ENCODE measurements around the gene LRP3. TPM values are rescaled to one million over a fixed set of nuclear protein-coding genes. Genes with fewer than 3 reads are reported as not detected.
"Not testable (repeated sequence)": the region's sequence is repeated elsewhere in the genome, so short reads cannot be mapped to it uniquely, and the experiment has no call there.

LRP3 gene
- total RNA-seq, 2 donors from 2014 or later: 0.82 TPM; not detected in 1

- ATAC-seq: no peak
- no peak overlapping the region for H3K27ac Mint-ChIP-seq
- no peaks in the 10 kb centered on the region for H3K9me3 Mint-ChIP-seq
- no peak for DNase-seq (ENCODE audit: low spot score in 2 of 2)
- H3K36me3 Mint-ChIP-seq: no peaks in the 10 kb centered on the region
Observed at GRCh38 chr19:33206261-33207039, 12.3 kb downstream of the LRP3 start.

GRCh38 chr19:33207040-33207620 is 13.0 kb downstream of the LRP3 start:
- no peak overlapping the region for H3K27ac Mint-ChIP-seq
- no peaks in the 10 kb centered on the region for H3K9me3 Mint-ChIP-seq
- ATAC-seq (no peak), DNase-seq (ENCODE audit: low spot score in 2 of 2) (no peak)
- H3K36me3 Mint-ChIP-seq: no peaks in the 10 kb centered on the region

GRCh38 chr19:33207903-33208302 is 13.8 kb downstream of the LRP3 start:
- no peak for ATAC-seq
- no peaks in the 10 kb centered on the region for H3K9me3 Mint-ChIP-seq
- no peak overlapping the region for H3K27ac Mint-ChIP-seq
- DNase-seq (ENCODE audit: low spot score in 2 of 2): no peak
- no peaks in the 10 kb centered on the region for H3K36me3 Mint-ChIP-seq

- no peaks in the 10 kb centered on the region for H3K9me3 Mint-ChIP-seq
- H3K36me3 Mint-ChIP-seq: no peaks in the 10 kb centered on the region
- no peak for DNase-seq (ENCODE audit: low spot score in 2 of 2)
- ATAC-seq: no peak
- H3K27ac Mint-ChIP-seq: no peak overlapping the region
Observed at GRCh38 chr19:33208371-33208895, 14.3 kb downstream of the LRP3 start.

GRCh38 chr19:33208904-33209849 is 15.0 kb downstream of the LRP3 start:
- Mint-ChIP-seq H3K27ac (no peak overlapping the region), H3K36me3 (no peaks in the 10 kb centered on the region), H3K9me3 (no peaks in the 10 kb centered on the region)
- DNase-seq (ENCODE audit: low spot score in 2 of 2): no peak
- no peak for ATAC-seq

- not testable (repeated sequence) for ATAC-seq; H3K9me3 Mint-ChIP-seq; DNase-seq (ENCODE audit: low spot score in 2 of 2); H3K36me3 Mint-ChIP-seq
- peak overlapping the region in 1 of 2 donors; percentile 14 for H3K27ac Mint-ChIP-seq
Observed at GRCh38 chr19:33209850-33210230, 15.7 kb downstream of the LRP3 start.

GRCh38 chr19:33210266-33210940 is 16.3 kb downstream of the LRP3 start:
- DNase-seq (ENCODE audit: low spot score in 2 of 2) (no peak), ATAC-seq (no peak)
- no peaks in the 10 kb centered on the region for H3K36me3 Mint-ChIP-seq
- H3K9me3 Mint-ChIP-seq: no peaks in the 10 kb centered on the region
- H3K27ac Mint-ChIP-seq: peak overlapping the region in 1 of 2 donors; percentile 14

- no peak for ATAC-seq
- no peak overlapping the region for H3K27ac Mint-ChIP-seq
- no peak for DNase-seq (ENCODE audit: low spot score in 2 of 2)
- H3K9me3 Mint-ChIP-seq: no peaks in the 10 kb centered on the region
- no peaks in the 10 kb centered on the region for H3K36me3 Mint-ChIP-seq
Observed at GRCh38 chr19:33211794-33212435, 17.8 kb downstream of the LRP3 start.

- ATAC-seq (no peak), DNase-seq (ENCODE audit: low spot score in 2 of 2) (no peak)
- Mint-ChIP-seq H3K27ac (no peak overlapping the region), H3K9me3 (no peaks in the 10 kb centered on the region), H3K36me3 (no peaks in the 10 kb centered on the region)
Observed at GRCh38 chr19:33212436-33213172, 18.5 kb downstream of the LRP3 start.

GRCh38 chr19:33214596-33214995 is 20.5 kb downstream of the LRP3 start:
- Mint-ChIP-seq H3K9me3 (no peaks in the 10 kb centered on the region), H3K36me3 (no peaks in the 10 kb centered on the region), H3K27ac (peak overlapping the region in 1 of 2 donors; percentile 80)
- ATAC-seq: no peak
- DNase-seq (ENCODE audit: low spot score in 2 of 2): no peak

GRCh38 chr19:33215438-33216197 is 21.5 kb downstream of the LRP3 start:
- DNase-seq (ENCODE audit: low spot score in 2 of 2) (no peak), ATAC-seq (no peak)
- H3K36me3 Mint-ChIP-seq: no peaks in the 10 kb centered on the region
- H3K9me3 Mint-ChIP-seq: no peaks in the 10 kb centered on the region
- no peak overlapping the region for H3K27ac Mint-ChIP-seq

- H3K27ac Mint-ChIP-seq: no peak overlapping the region
- no peaks in the 10 kb centered on the region for H3K36me3 Mint-ChIP-seq
- H3K9me3 Mint-ChIP-seq: no peaks in the 10 kb centered on the region
- ATAC-seq: no peak
- DNase-seq (ENCODE audit: low spot score in 2 of 2): no peak
Observed at GRCh38 chr19:33216198-33216830, 22.2 kb downstream of the LRP3 start.

- Mint-ChIP-seq H3K36me3 (no peaks in the 10 kb centered on the region), H3K9me3 (no peaks in the 10 kb centered on the region), H3K27ac (no peak overlapping the region)
- DNase-seq (ENCODE audit: low spot score in 2 of 2) (no peak), ATAC-seq (no peak)
Observed at GRCh38 chr19:33217881-33218280, 23.8 kb downstream of the LRP3 start.

GRCh38 chr19:33219261-33219815 is 25.2 kb downstream of the LRP3 start:
- no peaks in the 10 kb centered on the region for H3K9me3 Mint-ChIP-seq
- H3K27ac Mint-ChIP-seq: no peak overlapping the region
- ATAC-seq (no peak), DNase-seq (ENCODE audit: low spot score in 2 of 2) (no peak)
- no peaks in the 10 kb centered on the region for H3K36me3 Mint-ChIP-seq
